Spleen (tissue), 11 donors: Measurements from ENCODE around the gene NOTCH4. TPM values are rescaled to one million over a fixed set of nuclear protein-coding genes. Genes with fewer than 3 reads are reported as not detected.

Source experiments
- DNase-seq: peaks from one replicate; pipeline ENCODE4 v3.0.0-alpha.2; 2020
- H3K27ac ChIP-seq, 8 donors: fragments of 200-600 bp; sonication (generic) in 7 of 8; 1 replicate in 4 of 8; 2 replicates in 4 of 8; pipeline versions ENCODE4 v1.5.0 to v1.8.0; 2016 to 2021; ENCODE audit warnings: inconsistent platforms in 4 of 8, mild to moderate bottlenecking in 4 of 8, moderate library complexity in 1 of 8
- H3K27me3 ChIP-seq, 7 donors: fragments of 200-600 bp; sonication (generic) in 6 of 7; replicated peaks in 1 of 7; 1 replicate in 4 of 7; 2 replicates in 3 of 7; pipeline versions ENCODE4 v1.5.0 to v1.8.0; 2016 to 2021; ENCODE audit warnings: inconsistent platforms in 3 of 7, mild to moderate bottlenecking in 1 of 7
- H3K36me3 ChIP-seq, 6 donors: fragments of 200-600 bp; sonication (generic) in 5 of 6; 1 replicate in 4 of 6; 2 replicates in 2 of 6; pipeline versions ENCODE4 v1.5.0 to v1.8.0; 2016 to 2021; ENCODE audit warnings: inconsistent platforms in 2 of 6
- H3K4me1 ChIP-seq, 6 donors: fragments of 200-600 bp; sonication (generic) in 5 of 6; 1 replicate in 3 of 6; 2 replicates in 3 of 6; pipeline versions ENCODE4 v1.5.0 to v1.8.0; 2016 to 2021; ENCODE audit warnings: inconsistent platforms in 3 of 6
- H3K4me3 ChIP-seq, 8 donors: fragments of 200-600 bp; sonication (generic) in 7 of 8; 1 replicate in 4 of 8; 2 replicates in 4 of 8; pipeline versions ENCODE4 v1.5.0 to v1.8.0; 2016 to 2021; ENCODE audit warnings: inconsistent platforms in 4 of 8, mild to moderate bottlenecking in 4 of 8, moderate library complexity in 2 of 8
- H3K9me3 ChIP-seq, 8 donors: fragments of 200-600 bp; sonication (generic) in 7 of 8; 1 replicate in 4 of 8; 2 replicates in 4 of 8; pipeline versions ENCODE4 v1.5.0 to v1.8.0; 2016 to 2021; ENCODE audit warnings: inconsistent platforms in 4 of 8
- POLR2A ChIP-seq, 3 donors: fragments of 450-650 bp; IDR thresholded peaks; one replicate each; pipeline ENCODE4 v1.5.1; 2017; ENCODE audit warnings: antibody characterized with exemption in 3 of 3, mild to moderate bottlenecking in 1 of 3
- POLR2AphosphoS5 ChIP-seq, 3 donors: sonication (generic); formaldehyde crosslinking; IDR thresholded peaks; one replicate each; pipeline ENCODE4 v1.5.1; 2017; ENCODE audit warnings: antibody characterized with exemption in 3 of 3
- whole genome bisulfite sequencing, 5 donors: extraction: QIAGEN DNeasy Blood & Tissue Kit in 3 of 5; methylation state at CpG; one replicate each; pipeline versions ENCODE4 v1.1.5 to v1.1.7; 2013 to 2018; 5-methylcytosine and 5-hydroxymethylcytosine counted together
- intact Hi-C: fragments of 100-400 bp; cut with DNase I; formaldehyde crosslinking; loops from one replicate; pipeline ENCODE4 v1.15.0; 2023; ENCODE audit warnings: low total_unique reads
- polyA plus RNA-seq, 3 donors: library from polyadenylated mRNA; stranded (reverse); fragments of 200-250 nt; gene quantifications; one replicate each; pipeline ENCODE4 v1.2.1, GENCODE V29; 2013
- total RNA-seq, 7 donors: library from RNA; depleted of rRNA in 3 of 7; stranded (reverse); fragments of >200 nt in 3 of 7; fragmentation: NEBNext Ultra II Directional in 4 of 7; extraction: Animal tissue kit (Norgen Biotek cat#: 25700) in 4 of 7; gene quantifications; one replicate each; pipeline versions ENCODE4 v1.1.0 to v1.2.1, GENCODE V29; 2016 to 2021
- TF ChIP-seq, protein P1 (sequence below), 11 experiments: fragments of 200-600 bp in 7 of 11; fragments of 450-650 bp in 4 of 11; sonication (generic) in 4 of 11; IDR thresholded peaks in 8 of 11; conservative IDR thresholded peaks in 3 of 11; 1 replicate in 7 of 11; 2 replicates in 4 of 11; pipeline versions ENCODE4 v1.4.0 to v1.8.0; 2016 to 2021; ENCODE audit warnings: antibody characterized with exemption in 11 of 11, inconsistent platforms in 4 of 11, mild to moderate bottlenecking in 1 of 11
- donor health status: healthy with polysubstance abuse.
- donor health status: DM: no; HTN: no; CAD: no; lungs with moderate emphysema.
- donor health status: DM: no; HTN: no; CAD: no.
- donor health status: Bipolar disorder and iron deficiency.
- donor health status: healthy.
- donor health status: DM: no; HTN: no; CAD: no.
- donor health status: DM: yes; HTN: yes; CAD: no.

NOTCH4 gene
- total and polyA plus RNA-seq, 10 donors, result 13.5 to 38.0 (median 19.9) TPM

DNA sequence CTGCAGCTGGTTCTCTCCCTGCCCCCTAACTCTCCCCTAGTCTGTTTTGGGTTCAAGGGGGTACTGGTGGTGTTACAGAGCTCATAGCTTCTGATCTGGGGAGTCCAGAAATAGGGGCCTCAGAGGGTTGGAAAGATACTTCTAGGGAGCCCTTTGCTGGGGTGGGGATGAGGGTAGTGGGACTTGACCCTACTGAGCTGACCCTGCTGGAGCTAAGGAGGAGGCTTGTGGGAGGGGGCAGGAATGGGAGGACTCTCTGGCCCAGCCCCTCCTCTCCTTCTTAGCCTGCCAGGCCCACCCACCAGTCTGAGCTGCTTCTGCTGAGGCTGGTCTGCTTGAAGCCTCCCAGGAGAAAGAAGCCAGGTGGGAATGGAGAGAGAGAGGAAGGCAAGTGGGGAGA lies 59.6 kb downstream of the NOTCH4 start, which contains the start of gene EGFL8:
Gene EGFL8, plus strand, starts transcription at position 301 of the 400 bp plus-strand sequence. CDS start 1,571 bp downstream, outside the sequence.
- Histone ChIP-seq H3K9me3 (no peaks in the 10 kb centered on the region), H3K27me3 (no peaks in the 10 kb centered on the region), H3K36me3 (peaks cover 0 to 70% (median 16%) of the 10 kb centered on the region in 6 donors), H3K4me1 (no peaks in the 10 kb centered on the region), H3K4me3 (no peak within 1 kb of the TSS), H3K27ac (peak within 1 kb of the TSS in 1 of 8 donors; percentile 34)
- peak; percentile 17 for DNase-seq
- TF ChIP-seq POLR2AphosphoS5 (IDR thresholded peaks at IDR 0.05), result no peak
- no peak for TF ChIP-seq POLR2A (IDR thresholded peaks at IDR 0.05)
- TF ChIP-seq, protein P1, sequence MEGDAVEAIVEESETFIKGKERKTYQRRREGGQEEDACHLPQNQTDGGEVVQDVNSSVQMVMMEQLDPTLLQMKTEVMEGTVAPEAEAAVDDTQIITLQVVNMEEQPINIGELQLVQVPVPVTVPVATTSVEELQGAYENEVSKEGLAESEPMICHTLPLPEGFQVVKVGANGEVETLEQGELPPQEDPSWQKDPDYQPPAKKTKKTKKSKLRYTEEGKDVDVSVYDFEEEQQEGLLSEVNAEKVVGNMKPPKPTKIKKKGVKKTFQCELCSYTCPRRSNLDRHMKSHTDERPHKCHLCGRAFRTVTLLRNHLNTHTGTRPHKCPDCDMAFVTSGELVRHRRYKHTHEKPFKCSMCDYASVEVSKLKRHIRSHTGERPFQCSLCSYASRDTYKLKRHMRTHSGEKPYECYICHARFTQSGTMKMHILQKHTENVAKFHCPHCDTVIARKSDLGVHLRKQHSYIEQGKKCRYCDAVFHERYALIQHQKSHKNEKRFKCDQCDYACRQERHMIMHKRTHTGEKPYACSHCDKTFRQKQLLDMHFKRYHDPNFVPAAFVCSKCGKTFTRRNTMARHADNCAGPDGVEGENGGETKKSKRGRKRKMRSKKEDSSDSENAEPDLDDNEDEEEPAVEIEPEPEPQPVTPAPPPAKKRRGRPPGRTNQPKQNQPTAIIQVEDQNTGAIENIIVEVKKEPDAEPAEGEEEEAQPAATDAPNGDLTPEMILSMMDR (IDR thresholded peaks at IDR 0.05 in 8 of 11, conservative IDR thresholded peaks at IDR 0.05 in 3 of 11), result no peak
- intact Hi-C loops, result no loop called here

- WGBS, 5 donors, result 89 to 98% (median 92%) methylated on average over 7 of the region's 7 CpGs
- no peaks in the 10 kb centered on the region for H3K4me1 ChIP-seq
- no peaks in the 10 kb centered on the region for H3K27me3 ChIP-seq
- DNase-seq, result peak; percentile 39
- peak overlapping the region in 1 of 8 donors; percentile 34 for H3K27ac ChIP-seq
- TF ChIP-seq, protein P1 (IDR thresholded peaks at IDR 0.05 in 8 of 11, conservative IDR thresholded peaks at IDR 0.05 in 3 of 11), result no peak
- TF ChIP-seq POLR2AphosphoS5 (IDR thresholded peaks at IDR 0.05), result peak in 1 of 3 donors; percentile 13
- peaks cover 0 to 69% (median 15%) of the 10 kb centered on the region in 6 donors for H3K36me3 ChIP-seq
- no peak overlapping the region for H3K4me3 ChIP-seq
- intact Hi-C loops, result no loop called here
- H3K9me3 ChIP-seq, result no peaks in the 10 kb centered on the region
Observed at GRCh38 chr6:32163559-32164258, 60.2 kb downstream of the NOTCH4 start.

DNA sequence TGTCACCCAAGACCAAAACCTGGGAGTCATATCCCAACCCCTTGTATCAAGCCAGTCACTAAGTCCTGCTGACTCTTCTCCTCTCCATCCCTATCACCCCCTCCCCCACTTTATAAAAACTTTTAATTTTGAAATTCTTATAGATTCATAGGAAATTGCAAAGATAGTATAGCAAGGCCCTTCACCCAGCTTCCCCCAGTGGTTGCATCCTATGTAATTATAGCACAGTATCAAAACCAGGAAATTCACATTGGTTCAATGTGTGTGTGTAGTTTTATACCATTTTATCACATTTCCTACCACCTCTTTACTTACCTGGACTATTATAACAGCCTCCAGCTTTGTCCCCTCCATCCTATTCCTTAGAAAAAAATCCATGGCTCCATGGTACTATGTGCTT lies 65.8 kb downstream of the NOTCH4 start:
- Histone ChIP-seq H3K27ac (no peak overlapping the region), H3K4me3 (no peak overlapping the region), H3K27me3 (peaks cover 0 to 15% (median 0%) of the 10 kb centered on the region in 7 donors), H3K9me3 (no peaks in the 10 kb centered on the region), H3K4me1 (peaks cover 6 to 30% (median 20%) of the 10 kb centered on the region in 6 donors), H3K36me3 (peaks cover 0 to 52% (median 16%) of the 10 kb centered on the region in 6 donors)
- TF ChIP-seq POLR2AphosphoS5 (IDR thresholded peaks at IDR 0.05) (no peak), POLR2A (IDR thresholded peaks at IDR 0.05) (no peak)
- TF ChIP-seq, protein P1 (IDR thresholded peaks at IDR 0.05 in 8 of 11, conservative IDR thresholded peaks at IDR 0.05 in 3 of 11), result no peak
- intact Hi-C loops, result no loop called here
- DNase-seq, result no peak

DNA sequence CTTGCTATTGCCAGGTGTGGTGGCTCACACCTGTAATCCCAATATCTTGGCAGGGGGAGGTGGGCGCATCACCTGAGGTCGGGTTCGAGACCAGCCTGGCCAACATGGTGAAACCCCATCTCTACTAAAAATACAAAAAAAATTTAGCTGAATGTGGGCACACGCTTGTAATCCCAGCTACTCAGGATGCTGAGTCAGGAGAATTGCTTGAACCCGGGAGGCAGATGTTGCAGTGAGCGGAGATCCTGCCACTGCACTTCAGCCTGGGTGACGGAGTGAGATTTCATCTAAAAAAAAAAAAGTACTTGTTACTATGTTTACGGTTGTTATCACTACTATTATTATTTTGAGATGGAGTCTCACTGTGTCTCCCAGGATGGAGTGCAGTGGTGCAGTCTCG lies 67.0 kb downstream of the NOTCH4 start:
- H3K27ac ChIP-seq, result no peak overlapping the region
- peaks cover 0 to 27% (median 0%) of the 10 kb centered on the region in 7 donors for H3K27me3 ChIP-seq
- H3K36me3 ChIP-seq, result peaks cover 0 to 42% (median 16%) of the 10 kb centered on the region in 6 donors
- H3K9me3 ChIP-seq, result no peaks in the 10 kb centered on the region
- no peak for DNase-seq
- intact Hi-C loops, result no loop called here
- 90 to 98% (median 95%) methylated on average over 9 of the region's 9 CpGs for WGBS, 5 donors
- peaks cover 6 to 42% (median 28%) of the 10 kb centered on the region in 6 donors for H3K4me1 ChIP-seq
- H3K4me3 ChIP-seq, result no peak overlapping the region
- TF ChIP-seq POLR2A (IDR thresholded peaks at IDR 0.05) (no peak), POLR2AphosphoS5 (IDR thresholded peaks at IDR 0.05) (no peak)
- TF ChIP-seq, protein P1 (IDR thresholded peaks at IDR 0.05 in 8 of 11, conservative IDR thresholded peaks at IDR 0.05 in 3 of 11), result no peak
